Measurements from ENCODE around the gene KRT20. TPM values are rescaled to one million over a fixed set of nuclear protein-coding genes. Genes with fewer than 3 reads are reported as not detected.
A peak's percentile ranks its signal among the peaks of the same experiment; 100 is the strongest.
"Not testable (repeated sequence)": the region's sequence is repeated elsewhere in the genome, so short reads cannot be mapped to it uniquely, and the experiment has no call there.

KRT20 gene
- total and polyA plus RNA-seq, 2 of the 13 experiments (the other 11 are each of a cell fraction or from before 2014, with no cell fraction given): 0.13 to 0.20 TPM

GRCh38 chr17:40858667-40859066, 26.4 kb downstream of the KRT20 start:
- H3K79me2 ChIP-seq (ENCODE audit: insufficient read depth, low read length); CTCF ChIA-PET (ENCODE audit: low intra/inter-chr PET ratio, low total read pairs); DNase-seq (ENCODE audit: low spot score); BruUV-seq (replicated peaks); H3K27ac ChIP-seq (ENCODE audit: extremely low read length, insufficient read depth, low read length); H3K9me3 ChIP-seq (ENCODE audit: low read length); H3K4me2 ChIP-seq (ENCODE audit: low read depth, low read length); H4K20me1 ChIP-seq (ENCODE audit: insufficient read depth, low read length); H3K9ac ChIP-seq (ENCODE audit: insufficient read depth, low read depth, low read length); FAIRE-seq; H3K27me3 ChIP-seq (ENCODE audit: control insufficient read depth in 1 of 2, insufficient read depth in 2 of 2, low read length in 2 of 2); H3K36me3 ChIP-seq (replicated peaks in 1 of 2; ENCODE audit: control insufficient read depth in 1 of 2, insufficient read depth in 2 of 2, low read length in 2 of 2); H3K4me3 ChIP-seq (replicated peaks in 1 of 3; ENCODE audit: insufficient read depth in 1 of 3, low read depth in 2 of 3, low read length in 3 of 3); ATAC-seq; H3K4me1 ChIP-seq (ENCODE audit: insufficient read depth, low read length); H2AFZ ChIP-seq (ENCODE audit: low read length): not testable (repeated sequence)
- POLR2A ChIA-PET: interaction anchor here (0.6 to 1.4 kb wide), 2 partner anchors 670 to 804 kb away, joined by 3 read pairs; no protein-coding TSS in a partner anchor
- TF ChIP-seq ZNF121 (CRISPR knock-in tag; IDR thresholded peaks at IDR 0.05): 0 out of 2 replicates have a peak, but pooled peaks have one; percentile 28
- intact Hi-C loops (cut with micrococcal nuclease; ENCODE audit: unreplicated experiment) (loop anchor here (5.0 kb wide), 2 partner anchors 44 to 464 kb away; no protein-coding TSS in a partner anchor), in situ Hi-C loops (cut with HindIII; ENCODE audit: extremely low pct_ligation_motif_present, low pct_unique_long_range_greater_than_20kb) (loop anchor here (5.0 kb wide), 1 partner anchor 464 kb away; no protein-coding TSS in a partner anchor)
- 29% methylated on average over 2 of the region's 2 CpGs for WGBS (ENCODE audit: low lambda C conversion rate)

GRCh38 chr17:40857535-40857934, 27.5 kb downstream of the KRT20 start:
- H3K4me1 ChIP-seq (ENCODE audit: insufficient read depth, low read length): peaks cover 10% of the 10 kb centered on the region; the same call in 1 of the 2 replicates
- H3K27ac ChIP-seq (ENCODE audit: extremely low read length, insufficient read depth, low read length): no peak overlapping the region
- in situ Hi-C loops (cut with HindIII; ENCODE audit: extremely low pct_ligation_motif_present, low pct_unique_long_range_greater_than_20kb) (loop anchor here (5.0 kb wide), 1 partner anchor 465 kb away; no protein-coding TSS in a partner anchor), intact Hi-C loops (cut with micrococcal nuclease; ENCODE audit: unreplicated experiment) (loop anchor here (1.0 to 5.0 kb wide), 3 partner anchors 45 to 465 kb away; no protein-coding TSS in a partner anchor)
- no peaks in the 10 kb centered on the region for H4K20me1 ChIP-seq (ENCODE audit: insufficient read depth, low read length)
- FAIRE-seq (no peak), ATAC-seq (no peak), DNase-seq (ENCODE audit: low spot score) (no peak)
- ChIA-PET POLR2A (no interaction called here), CTCF (ENCODE audit: low intra/inter-chr PET ratio, low total read pairs) (interaction anchor here (0.7 to 2.3 kb wide), 5 partner anchors 630 to 809 kb away, joined by 3 to 12 read pairs (median 4); no protein-coding TSS in a partner anchor)
- H3K36me3 ChIP-seq (replicated peaks in 1 of 2; ENCODE audit: control insufficient read depth in 1 of 2, insufficient read depth in 2 of 2, low read length in 2 of 2): no peaks in the 10 kb centered on the region
- no peak overlapping the region for H3K4me2 ChIP-seq (ENCODE audit: low read depth, low read length)
- WGBS (ENCODE audit: low lambda C conversion rate): 48% methylated on average over 5 of the region's 5 CpGs
- no peaks in the 10 kb centered on the region for H3K27me3 ChIP-seq (ENCODE audit: control insufficient read depth in 1 of 2, insufficient read depth in 2 of 2, low read length in 2 of 2)
- TF ChIP-seq NFKB2 (CRISPR knock-in tag; IDR thresholded peaks at IDR 0.05; ENCODE audit: borderline replicate concordance) (no peak), ZNF207 (IDR thresholded peaks at IDR 0.05; ENCODE audit: borderline replicate concordance) (no peak), MLLT10 (CRISPR knock-in tag; IDR thresholded peaks at IDR 0.05) (no peak), ZC3H13 (CRISPR knock-in tag; IDR thresholded peaks at IDR 0.05) (no peak), KDM4B (CRISPR knock-in tag; IDR thresholded peaks at IDR 0.05) (no peak), MYC (CRISPR knock-in tag; IDR thresholded peaks at IDR 0.05; ENCODE audit: borderline replicate concordance) (no peak), ZNF766 (CRISPR knock-in tag; IDR thresholded peaks at IDR 0.05; ENCODE audit: borderline replicate concordance) (no peak), DMAP1 (CRISPR knock-in tag; IDR thresholded peaks at IDR 0.05) (no peak), KLF15 (CRISPR knock-in tag; IDR thresholded peaks at IDR 0.05; ENCODE audit: borderline replicate concordance) (no peak)
- no peak overlapping the region for H3K4me3 ChIP-seq (replicated peaks in 1 of 3; ENCODE audit: insufficient read depth in 1 of 3, low read depth in 2 of 3, low read length in 3 of 3)
- H3K79me2 ChIP-seq (ENCODE audit: insufficient read depth, low read length): no peaks in the 10 kb centered on the region
- no TSS peak for BruUV-seq (replicated peaks)
- no peaks in the 10 kb centered on the region for H3K9me3 ChIP-seq (ENCODE audit: low read length)
- H2AFZ ChIP-seq (ENCODE audit: low read length): no peak overlapping the region
- no peak overlapping the region for H3K9ac ChIP-seq (ENCODE audit: insufficient read depth, low read depth, low read length)

Measured in HepG2 (cell line).